H9 (cell line): ENCODE results near the gene PDCD4. TPM values are rescaled to one million over a fixed set of nuclear protein-coding genes. Genes with fewer than 3 reads are reported as not detected.

Experiments used
- DNase-seq: peaks from one replicate; pipeline ENCODE4 v3.0.0-alpha.2; 2017
- H2AFZ ChIP-seq: one replicate; pipeline ENCODE4 v1.6.1; 2013; ENCODE audit warnings: mild to moderate bottlenecking, low read length, control low read depth, moderate library complexity
- H2AK5ac ChIP-seq: 2 replicates; pipeline ENCODE4 v1.6.1; 2013; ENCODE audit warnings: low read length, control low read depth, mixed read lengths; ENCODE audit not compliant: insufficient read length
- H2BK120ac ChIP-seq: one replicate; pipeline ENCODE4 v1.6.1; 2013; ENCODE audit warnings: low read depth, mild to moderate bottlenecking, low read length, control low read depth, inconsistent platforms; ENCODE audit not compliant: poor library complexity, severe bottlenecking
- H2BK12ac ChIP-seq: 2 replicates; pipeline ENCODE4 v1.6.1; 2013; ENCODE audit warnings: low read length, control low read depth, mixed read lengths, low read depth; ENCODE audit not compliant: insufficient read length
- H2BK15ac ChIP-seq: 2 replicates; pipeline ENCODE4 v1.6.1; 2013; ENCODE audit warnings: low read depth, low read length, control low read depth
- H2BK20ac ChIP-seq: one replicate; pipeline ENCODE4 v1.6.1; 2013; ENCODE audit warnings: low read depth, mild to moderate bottlenecking, low read length, control low read depth, inconsistent platforms; ENCODE audit not compliant: poor library complexity, severe bottlenecking
- H2BK5ac ChIP-seq: 2 replicates; pipeline ENCODE4 v1.6.1; 2013; ENCODE audit warnings: low read length, control low read depth, mixed read lengths; ENCODE audit not compliant: insufficient read length
- H3K14ac ChIP-seq: 2 replicates; pipeline ENCODE4 v1.6.1; 2013; ENCODE audit warnings: low read length, control low read depth; ENCODE audit not compliant: insufficient read depth
- H3K18ac ChIP-seq: 2 replicates; pipeline ENCODE4 v1.6.1; 2013; ENCODE audit warnings: low read depth, mild to moderate bottlenecking, mixed read lengths, low read length, control low read depth; ENCODE audit not compliant: insufficient read length
- H3K23ac ChIP-seq: 2 replicates; pipeline ENCODE4 v1.6.1; 2013; ENCODE audit warnings: low read length, control low read depth, mixed read lengths, low read depth; ENCODE audit not compliant: insufficient read length
- H3K23me2 ChIP-seq: 2 replicates; pipeline ENCODE4 v1.6.1; 2013; ENCODE audit warnings: low read depth, mild to moderate bottlenecking, mixed read lengths, low read length, control low read depth; ENCODE audit not compliant: insufficient read length, poor library complexity, severe bottlenecking
- H3K27ac ChIP-seq: 2 replicates; pipeline ENCODE4 v1.5.1; 2013; ENCODE audit warnings: low read length, control low read depth, mixed read lengths, low read depth; ENCODE audit not compliant: insufficient read length
- H3K27me3 ChIP-seq: 2 replicates; pipeline ENCODE4 v1.6.1; 2013; ENCODE audit warnings: low read length, control low read depth, inconsistent platforms; ENCODE audit not compliant: insufficient read depth
- H3K4ac ChIP-seq: 2 replicates; pipeline ENCODE4 v1.6.1; 2013; ENCODE audit warnings: low read depth, mild to moderate bottlenecking, control low read depth, inconsistent platforms, low read length, moderate library complexity
- H3K4me1 ChIP-seq: 2 replicates; pipeline ENCODE4 v1.6.1; 2013; ENCODE audit warnings: low read length, control low read depth, inconsistent platforms; ENCODE audit not compliant: insufficient read depth
- H3K4me2 ChIP-seq: 2 replicates; pipeline ENCODE4 v1.6.1; 2013; ENCODE audit warnings: low read length, control low read depth, mixed read lengths; ENCODE audit not compliant: insufficient read length, insufficient read depth
- H3K56ac ChIP-seq: 2 replicates; pipeline ENCODE4 v1.6.1; 2013; ENCODE audit warnings: low read depth, mild to moderate bottlenecking, mixed read lengths, low read length, control low read depth; ENCODE audit not compliant: insufficient read length
- H3K79me1 ChIP-seq: 2 replicates; pipeline ENCODE4 v1.6.1; 2013; ENCODE audit warnings: low read depth, mild to moderate bottlenecking, moderate library complexity, low read length, control low read depth, inconsistent platforms; ENCODE audit not compliant: insufficient read depth, poor library complexity, severe bottlenecking
- H3K79me2 ChIP-seq: 2 replicates; pipeline ENCODE4 v1.6.1; 2013; ENCODE audit warnings: low read length, control low read depth, inconsistent platforms; ENCODE audit not compliant: insufficient read depth
- H3K9ac ChIP-seq: 2 replicates; pipeline ENCODE4 v1.6.1; 2013; ENCODE audit warnings: low read length, control low read depth, mixed read lengths; ENCODE audit not compliant: insufficient read length; ENCODE audit errors: extremely low read depth
- H3K9me3 ChIP-seq: one replicate; pipeline ENCODE4 v1.6.1; 2013; ENCODE audit warnings: low read depth, low read length, inconsistent platforms; ENCODE audit not compliant: control insufficient read depth
- H3T11ph ChIP-seq: one replicate; pipeline ENCODE4 v1.6.1; 2013; ENCODE audit warnings: mild to moderate bottlenecking, low read length, control low read depth, inconsistent platforms
- H4K20me1 ChIP-seq: one replicate; pipeline ENCODE4 v1.6.1; 2013; ENCODE audit not compliant: control insufficient read depth, insufficient read length, insufficient read depth
- H4K5ac ChIP-seq: 2 replicates; pipeline ENCODE4 v1.6.1; 2013; ENCODE audit warnings: low read depth, mild to moderate bottlenecking, mixed read lengths, low read length, control low read depth; ENCODE audit not compliant: insufficient read length
- H4K8ac ChIP-seq: replicated peaks from 2 replicates; pipeline ENCODE4 v1.6.1; 2013; ENCODE audit warnings: low read length, control low read depth, mixed read lengths, low read depth; ENCODE audit not compliant: insufficient read length
- H4K91ac ChIP-seq: 2 replicates; pipeline ENCODE4 v1.6.1; 2013; ENCODE audit warnings: low read depth, mild to moderate bottlenecking, moderate library complexity, mixed read lengths, low read length, control low read depth; ENCODE audit not compliant: insufficient read length
- H3K27ac Mint-ChIP-seq, 3 experiments: 2 replicates in 2 of 3; 3 replicates in 1 of 3; pipeline ENCODE4 v1.8.0; 2020 to 2021; ENCODE audit warnings: mixed read lengths in 3 of 3, mild to moderate bottlenecking in 1 of 3, moderate library complexity in 1 of 3
- H3K27me3 Mint-ChIP-seq: 2 replicates; pipeline ENCODE4 v1.8.0; 2021; ENCODE audit warnings: low read depth, mild to moderate bottlenecking, moderate library complexity, mixed read lengths
- H3K36me3 Mint-ChIP-seq, 3 experiments: 2 replicates in 2 of 3; 3 replicates in 1 of 3; pipeline ENCODE4 v1.8.0; 2020 to 2021; ENCODE audit warnings: low read depth in 3 of 3, mixed read lengths in 3 of 3; ENCODE audit not compliant: insufficient read depth in 1 of 3
- H3K4me1 Mint-ChIP-seq, 2 experiments: 2 replicates each; pipeline ENCODE4 v1.8.0; 2020; ENCODE audit warnings: mixed read lengths in 2 of 2
- H3K4me3 Mint-ChIP-seq, 2 experiments: 2 replicates in 1 of 2; 3 replicates in 1 of 2; pipeline ENCODE4 v1.8.0; 2020 to 2021; ENCODE audit warnings: mild to moderate bottlenecking in 2 of 2, mixed read lengths in 2 of 2, moderate library complexity in 1 of 2
- H3K9me3 Mint-ChIP-seq, 2 experiments: 2 replicates in 1 of 2; 3 replicates in 1 of 2; pipeline ENCODE4 v1.8.0; 2020; ENCODE audit warnings: mild to moderate bottlenecking in 2 of 2, mixed read lengths in 2 of 2, moderate library complexity in 1 of 2
- total RNA-seq: library from RNA; stranded (reverse); gene quantifications from 2 replicates; pipeline ENCODE4 v1.2.1, GENCODE V29; 2021
- TF ChIP-seq, protein P1 (sequence below): fragments of 200-600 bp; sonication (generic); conservative IDR thresholded peaks from 3 replicates; pipeline ENCODE4 v1.8.0; 2021; ENCODE audit warnings: antibody characterized with exemption, mild to moderate bottlenecking

The PDCD4 gene
- total RNA-seq, 1 experiment from 2014 or later, result 29.3 TPM

DNA sequence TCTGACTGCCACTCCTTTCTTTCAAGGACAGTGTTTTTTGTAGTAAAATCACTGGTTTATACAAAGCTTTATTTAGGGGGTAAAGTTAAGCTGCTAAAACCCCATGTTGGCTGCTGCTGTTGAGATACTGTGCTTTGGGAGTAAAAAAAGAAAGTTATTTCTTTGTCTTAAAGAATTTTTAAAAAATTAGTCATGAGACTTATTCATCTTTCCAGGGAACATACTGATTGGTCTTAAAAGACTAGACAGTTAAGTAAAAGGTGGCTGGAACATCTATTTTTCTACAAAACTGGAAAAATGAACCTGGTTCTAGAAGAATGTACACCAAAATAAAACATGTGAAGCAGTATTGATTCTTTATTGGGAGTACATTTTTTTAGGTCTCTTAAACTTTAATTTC is 26.7 kb downstream of the PDCD4 start:
- H4K8ac ChIP-seq, result no peak overlapping the region
- no peak overlapping the region for H3T11ph ChIP-seq
- H3K18ac ChIP-seq, result no peak overlapping the region
- Mint-ChIP-seq H3K27ac (no peak overlapping the region), H3K27me3 (no peaks in the 10 kb centered on the region), H3K4me1 (peaks cover 0 to 3% of the 10 kb centered on the region in 2 experiments; a peak in 2 of 4 replicates), H3K9me3 (no peaks in the 10 kb centered on the region), H3K36me3 (peaks cover 2 to 22% (median 21%) of the 10 kb centered on the region in 3 experiments; a peak in 5 of 7 replicates), H3K4me3 (no peak overlapping the region)
- H3K14ac ChIP-seq, result no peak overlapping the region
- H4K5ac ChIP-seq, result no peak overlapping the region
- H3K23ac ChIP-seq, result no peak overlapping the region
- no peak overlapping the region for H2BK120ac ChIP-seq
- H3K27me3 ChIP-seq, result no peaks in the 10 kb centered on the region
- H2AFZ ChIP-seq, result no peak overlapping the region
- H3K56ac ChIP-seq, result no peak overlapping the region
- no peak overlapping the region for H2BK20ac ChIP-seq
- no peak overlapping the region for H3K27ac ChIP-seq
- H3K79me1 ChIP-seq, result no peaks in the 10 kb centered on the region
- TF ChIP-seq, protein P1, sequence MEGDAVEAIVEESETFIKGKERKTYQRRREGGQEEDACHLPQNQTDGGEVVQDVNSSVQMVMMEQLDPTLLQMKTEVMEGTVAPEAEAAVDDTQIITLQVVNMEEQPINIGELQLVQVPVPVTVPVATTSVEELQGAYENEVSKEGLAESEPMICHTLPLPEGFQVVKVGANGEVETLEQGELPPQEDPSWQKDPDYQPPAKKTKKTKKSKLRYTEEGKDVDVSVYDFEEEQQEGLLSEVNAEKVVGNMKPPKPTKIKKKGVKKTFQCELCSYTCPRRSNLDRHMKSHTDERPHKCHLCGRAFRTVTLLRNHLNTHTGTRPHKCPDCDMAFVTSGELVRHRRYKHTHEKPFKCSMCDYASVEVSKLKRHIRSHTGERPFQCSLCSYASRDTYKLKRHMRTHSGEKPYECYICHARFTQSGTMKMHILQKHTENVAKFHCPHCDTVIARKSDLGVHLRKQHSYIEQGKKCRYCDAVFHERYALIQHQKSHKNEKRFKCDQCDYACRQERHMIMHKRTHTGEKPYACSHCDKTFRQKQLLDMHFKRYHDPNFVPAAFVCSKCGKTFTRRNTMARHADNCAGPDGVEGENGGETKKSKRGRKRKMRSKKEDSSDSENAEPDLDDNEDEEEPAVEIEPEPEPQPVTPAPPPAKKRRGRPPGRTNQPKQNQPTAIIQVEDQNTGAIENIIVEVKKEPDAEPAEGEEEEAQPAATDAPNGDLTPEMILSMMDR, result no peak
- H4K20me1 ChIP-seq, result no peaks in the 10 kb centered on the region
- no peak overlapping the region for H3K4me2 ChIP-seq
- no peak overlapping the region for H2BK5ac ChIP-seq
- no peak for DNase-seq
- no peak overlapping the region for H2AK5ac ChIP-seq
- no peak overlapping the region for H4K91ac ChIP-seq
- H3K9me3 ChIP-seq, result no peaks in the 10 kb centered on the region
- no peaks in the 10 kb centered on the region for H3K4me1 ChIP-seq
- no peaks in the 10 kb centered on the region for H3K23me2 ChIP-seq
- H3K4ac ChIP-seq, result no peak overlapping the region
- no peak overlapping the region for H2BK12ac ChIP-seq
- no peak overlapping the region for H3K9ac ChIP-seq
- no peaks in the 10 kb centered on the region for H3K79me2 ChIP-seq
- H2BK15ac ChIP-seq, result no peak overlapping the region
